GM10847 (cell line): ENCODE data around the gene RAB3A.

ENCODE experiments used
- POLR2A ChIP-seq: IDR thresholded peaks from 2 replicates; pipeline ENCODE4 v1.6.1; 2011; ENCODE audit not compliant: insufficient read length; ENCODE audit errors: extremely low read depth

RAB3A gene

GRCh38 chr19:18155095-18156087 is 48.5 kb downstream of the RAB3A start:
- no peak for TF ChIP-seq POLR2A

DNA sequence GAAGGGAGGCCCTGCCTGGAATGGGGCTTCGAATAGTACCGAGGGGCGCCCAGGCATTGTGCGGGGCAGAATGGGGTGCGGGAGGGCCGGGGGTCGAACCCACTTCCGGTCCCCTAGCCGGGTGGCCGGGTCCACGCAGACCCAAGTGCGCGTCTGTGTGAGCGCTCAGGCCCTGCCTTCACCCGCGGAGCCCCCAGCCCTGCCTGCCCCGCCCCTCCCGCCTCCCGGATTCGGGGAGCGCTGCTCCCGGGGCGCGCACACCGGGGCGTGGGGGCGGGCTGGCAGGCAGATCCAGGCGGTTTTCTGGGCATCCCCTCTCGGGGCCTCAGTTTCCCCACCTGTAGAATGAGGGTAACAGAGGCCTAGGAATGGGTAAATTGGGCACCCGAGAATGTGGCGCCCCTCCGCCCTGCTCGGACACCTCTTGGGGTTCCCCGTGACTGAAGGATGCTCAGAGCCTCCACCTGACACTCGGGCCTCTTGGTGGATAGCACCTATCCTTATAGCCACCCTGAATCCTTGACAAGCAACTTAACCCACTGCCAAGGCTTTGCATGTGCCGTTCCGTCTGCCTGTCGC is 50.2 kb downstream of the RAB3A start:
- no peak for TF ChIP-seq POLR2A

DNA sequence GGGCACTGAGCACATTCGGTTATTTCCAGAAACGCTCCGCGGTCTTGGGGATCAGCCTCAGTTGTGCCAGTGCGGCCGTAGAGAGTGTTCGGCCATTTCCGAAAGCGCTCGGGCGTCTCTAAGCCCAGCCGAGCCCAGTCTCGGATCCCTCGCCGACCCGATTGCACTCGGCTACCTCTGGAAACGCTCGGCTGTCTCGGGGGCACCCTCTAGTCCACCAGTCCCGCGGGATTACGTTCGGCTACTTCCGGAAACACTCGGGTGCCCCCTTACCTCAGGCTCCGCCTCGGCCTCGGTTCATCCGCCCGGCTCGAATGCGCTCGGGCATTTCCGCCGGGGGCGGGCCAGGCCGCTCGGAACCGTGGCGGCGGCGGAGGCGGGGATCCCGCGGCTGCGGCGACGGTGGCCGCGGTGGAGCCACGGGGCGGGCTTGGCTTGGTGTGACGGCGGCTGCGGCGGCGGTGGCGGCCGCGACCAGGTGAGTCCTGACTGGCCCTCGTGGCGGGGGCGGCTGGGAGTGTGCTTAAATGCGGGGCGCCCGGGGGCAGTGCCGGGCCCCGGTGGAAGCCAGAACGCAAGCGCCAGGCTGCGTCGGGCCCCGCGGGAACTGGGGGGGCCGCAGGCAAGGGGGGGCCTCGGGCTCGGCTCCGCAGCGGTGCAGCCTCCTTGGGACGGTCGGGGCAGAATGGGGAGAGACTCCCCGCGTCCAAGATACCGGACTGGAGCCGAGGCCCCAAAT is 50.9 kb downstream of the RAB3A start, which contains the start of gene PIK3R2:
Gene PIK3R2 (plus strand): TSS at position 347 of the 739 bp plus-strand sequence. CDS start 2,717 bp downstream, outside the sequence.
- TF ChIP-seq POLR2A, result no peak

GRCh38 chr19:18152442-18152816 is 51.4 kb downstream of the RAB3A start:
- TF ChIP-seq POLR2A, result peak; percentile 49

DNA sequence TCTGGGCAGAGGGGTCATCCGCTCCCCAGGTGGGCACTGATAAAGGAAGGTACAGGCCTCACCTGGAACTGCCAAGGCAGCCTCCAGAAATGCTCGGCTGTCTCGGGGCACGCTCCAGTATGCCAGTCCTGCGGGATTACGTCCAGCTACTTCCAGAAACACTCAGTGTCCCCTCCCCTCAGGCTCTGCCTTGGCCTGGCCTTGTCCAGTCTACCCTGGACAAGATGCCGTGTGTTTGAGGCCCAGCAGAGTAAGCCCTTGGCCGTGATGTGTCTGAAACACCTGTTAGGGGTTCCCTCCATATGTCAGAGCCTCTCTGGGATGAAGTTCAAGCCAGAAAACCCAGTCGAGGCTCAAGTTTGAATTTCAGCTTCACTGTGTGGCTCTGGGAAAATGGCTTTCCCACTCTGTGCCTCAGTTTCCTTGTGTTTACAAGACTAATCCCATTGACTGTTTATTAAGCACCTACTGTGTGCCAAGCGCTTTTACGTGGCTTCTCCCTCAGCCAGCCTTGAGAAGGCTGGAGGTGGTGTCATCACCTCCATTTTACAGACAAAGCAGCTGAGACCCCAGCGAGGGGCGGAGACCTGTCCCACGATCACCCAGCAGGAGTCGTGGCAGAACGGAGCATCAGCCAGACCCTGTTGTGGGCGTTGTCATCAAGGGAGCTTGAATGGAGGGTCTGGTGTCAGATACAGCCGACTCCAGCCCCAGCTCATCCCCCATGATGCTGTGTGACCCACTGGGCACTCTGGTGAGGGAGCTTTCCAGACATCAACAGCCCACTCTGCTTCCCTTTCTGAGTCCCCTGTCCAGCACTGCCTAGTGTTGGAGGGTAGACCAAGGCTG is 52.8 kb downstream of the RAB3A start:
- TF ChIP-seq POLR2A, result no peak

DNA sequence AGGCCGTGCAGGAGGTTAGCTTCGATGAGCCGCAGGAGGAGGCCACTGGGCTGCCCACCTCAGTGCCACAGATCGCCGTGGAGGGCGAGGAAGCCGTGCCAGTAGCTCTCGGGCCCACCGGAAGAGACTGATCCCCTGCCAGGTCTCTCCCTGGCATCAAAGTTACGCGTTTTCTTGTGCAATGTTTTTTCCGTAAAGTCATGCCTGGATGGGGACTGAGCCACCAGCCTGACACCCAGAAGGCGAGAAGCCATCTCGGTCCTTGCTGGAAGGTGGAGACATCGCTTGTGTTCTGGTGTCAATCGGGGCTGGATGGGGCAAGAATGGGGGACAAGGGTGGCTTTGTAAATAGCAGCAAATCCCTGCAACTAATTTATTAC is 54.3 kb downstream of the RAB3A start:
- TF ChIP-seq POLR2A, result no peak

- no peak for TF ChIP-seq POLR2A
Measured at GRCh38 chr19:18147396-18147795, 56.4 kb downstream of the RAB3A start.
